HCT116 (cell line): Measurements from ENCODE around the gene BRD7. TPM values are rescaled to one million over a fixed set of nuclear protein-coding genes. Genes with fewer than 3 reads are reported as not detected.

Experiments
- ATAC-seq: fragments of 200-7000 bp; cut with Tn5 transposase; 2 replicates; pipeline ENCODE4 v1.9.1; 2020; ENCODE audit warnings: mild to moderate bottlenecking, moderate library complexity
- BruUV-seq: library from RNA; stranded (reverse); fragments of 400-500 nt; replicated peaks from 2 replicates; lab custom pipeline; 2021; lab: Mats Ljungman, UMichigan
- CTCF ChIA-PET: fragments of 300-600 bp; sonication (Branson Sonifier 250); formaldehyde crosslinking; loops from one replicate; lab custom pipeline; 2021; ENCODE audit warnings: antibody characterized with exemption; lab: Charles Lee
- POLR2A ChIA-PET: fragments of 300-600, 350-600 bp; sonication (Branson Sonifier 250); formaldehyde crosslinking; loops from one replicate; lab custom pipeline; 2021; ENCODE audit warnings: antibody characterized with exemption; lab: Charles Lee
- RAD21 ChIA-PET, 2 experiments: fragments of 300-600 bp; sonication (Branson Sonifier 250); formaldehyde crosslinking; loops; one replicate each; lab custom pipeline; 2023; ENCODE audit warnings: low total read pairs in 2 of 2; ENCODE audit not compliant: uncharacterized antibody in 2 of 2, unreplicated experiment in 2 of 2, low non-redundant PET in 1 of 2; lab: Charles Lee
- DNase-seq: peaks from one replicate; pipeline ENCODE4 v3.0.0-alpha.2; 2010; ENCODE audit warnings: low read depth, low spot score
- H2AFZ ChIP-seq: fragments of 200-600 bp; shearing (Covaris generic), sonication (generic); 2 replicates; pipeline ENCODE4 v1.6.1; 2017; ENCODE audit warnings: low read depth, mixed run types, mixed read lengths, antibody characterized with exemption, low read length; ENCODE audit not compliant: poor library complexity, severe bottlenecking
- H3K27ac ChIP-seq: 2 replicates; pipeline ENCODE4 v1.5.1; 2012; ENCODE audit warnings: low read depth, low read length
- H3K27me3 ChIP-seq: fragments of 200-600 bp; sonication (generic); 2 replicates; pipeline ENCODE4 v1.6.1; 2016; ENCODE audit warnings: mixed run types, low read length, mixed read lengths; ENCODE audit not compliant: insufficient read depth
- H3K36me3 ChIP-seq, 2 experiments: fragments of 200-500 bp in 1 of 2; fragments of 200-600 bp in 1 of 2; sonication (Bioruptor generic) in 1 of 2; sonication (generic) in 1 of 2; 2 replicates each; pipeline versions ENCODE4 v1.5.1 to v1.6.1; 2014 to 2016; ENCODE audit warnings: low read length in 2 of 2, inconsistent platforms in 1 of 2, mixed read lengths in 1 of 2, mixed run types in 1 of 2; ENCODE audit not compliant: insufficient read depth in 2 of 2, control insufficient read depth in 1 of 2
- H3K4me1 ChIP-seq, 2 experiments: fragments of 200-600 bp in 1 of 2; sonication (generic) in 1 of 2; 2 replicates each; pipeline versions ENCODE4 v1.5.1 to v1.6.1; 2012 to 2017; ENCODE audit warnings: low read length in 2 of 2, inconsistent platforms in 1 of 2, mild to moderate bottlenecking in 1 of 2, mixed read lengths in 1 of 2, mixed run types in 1 of 2, moderate library complexity in 1 of 2; ENCODE audit not compliant: insufficient read depth in 2 of 2, control insufficient read depth in 1 of 2
- H3K4me2 ChIP-seq: fragments of 200-600 bp; sonication (generic); 2 replicates; pipeline ENCODE4 v1.6.1; 2017; ENCODE audit warnings: mixed run types, low read length, mixed read lengths
- H3K4me3 ChIP-seq, 2 experiments: fragments of 200-600 bp in 1 of 2; sonication (generic) in 1 of 2; replicated peaks in 1 of 2; 2 replicates each; pipeline ENCODE4 v1.5.1; 2011 to 2016; ENCODE audit warnings: low read length in 2 of 2, control low read depth in 1 of 2, low read depth in 1 of 2, mild to moderate bottlenecking in 1 of 2, mixed read lengths in 1 of 2, mixed run types in 1 of 2
- H3K79me2 ChIP-seq: fragments of 200-600 bp; sonication (generic); 2 replicates; pipeline ENCODE4 v1.6.1; 2017; ENCODE audit warnings: mild to moderate bottlenecking, mixed run types, low read length, moderate library complexity, mixed read lengths; ENCODE audit not compliant: insufficient read depth
- H3K9ac ChIP-seq: fragments of 200-600 bp; sonication (generic); 2 replicates; pipeline ENCODE4 v1.6.1; 2016; ENCODE audit warnings: low read length, mixed read lengths
- H3K9me2 ChIP-seq: fragments of 200-600 bp; sonication (generic), shearing (Covaris generic); 2 replicates; pipeline ENCODE4 v1.6.1; 2017; ENCODE audit warnings: mixed run types, mild to moderate bottlenecking, moderate library complexity; ENCODE audit not compliant: insufficient read depth
- H3K9me3 ChIP-seq, 2 experiments: fragments of 200-500 bp in 1 of 2; fragments of 200-600 bp in 1 of 2; sonication (Bioruptor generic) in 1 of 2; sonication (generic) in 1 of 2; 2 replicates each; pipeline ENCODE4 v1.6.1; 2014 to 2017; ENCODE audit warnings: low read length in 2 of 2, mixed read lengths in 2 of 2, inconsistent platforms in 1 of 2, low read depth in 1 of 2, mild to moderate bottlenecking in 1 of 2, mixed run types in 1 of 2, moderate library complexity in 1 of 2; ENCODE audit not compliant: control insufficient read depth in 1 of 2, insufficient read depth in 1 of 2
- H4K20me1 ChIP-seq: fragments of 200-600 bp; sonication (generic), shearing (Covaris generic); 2 replicates; pipeline ENCODE4 v1.6.1; 2017; ENCODE audit warnings: mixed run types, mild to moderate bottlenecking, moderate library complexity; ENCODE audit not compliant: insufficient read depth
- CBX3 ChIP-seq: IDR thresholded peaks from 2 replicates; pipeline ENCODE4 v1.6.1; 2012; ENCODE audit warnings: low read depth
- POLR2AphosphoS5 ChIP-seq: IDR thresholded peaks from 2 replicates; pipeline ENCODE4 v1.6.1; 2011; ENCODE audit warnings: mild to moderate bottlenecking, low read depth, low read length, moderate library complexity
- TCF7L2 ChIP-seq: IDR thresholded peaks from 2 replicates; pipeline ENCODE4 v1.7.0; 2011; ENCODE audit warnings: borderline replicate concordance, inconsistent platforms; ENCODE audit not compliant: insufficient read depth, insufficient read length; ENCODE audit errors: extremely low read depth
- intact Hi-C: fragments of 100-400 bp; cut with micrococcal nuclease; formaldehyde crosslinking; loops from 2 replicates; pipeline ENCODE4 v1.10.0; 2022
- total RNA-seq: library from RNA; stranded (reverse); gene quantifications from one replicate; pipeline ENCODE4 v1.2.1, GENCODE V29; 2021; ENCODE audit not compliant: unreplicated experiment

BRD7 gene
- total RNA-seq, 1 experiment from 2014 or later: 85.4 TPM

GRCh38 chr16:50270510-50271147 is 98.2 kb downstream of the BRD7 start:
- Histone ChIP-seq H3K4me2 (no peak overlapping the region), H3K9me3 (no peaks in the 10 kb centered on the region), H3K36me3 (no peaks in the 10 kb centered on the region), H3K9me2 (no peaks in the 10 kb centered on the region), H3K27ac (no peak overlapping the region), H3K79me2 (0 out of 2 replicates have a peak, but pooled peaks cover 5% of the 10 kb centered on the region), H2AFZ (no peak overlapping the region), H4K20me1 (no peaks in the 10 kb centered on the region), H3K9ac (no peak overlapping the region), H3K4me1 (peaks cover 15 to 21% of the 10 kb centered on the region in 2 experiments), H3K27me3 (no peaks in the 10 kb centered on the region), H3K4me3 (no peak overlapping the region)
- BruUV-seq: no TSS peak
- TF ChIP-seq CBX3: no peak
- POLR2A ChIA-PET: interaction anchor here (0.6 kb wide), 1 partner anchor 19 kb away, joined by 3 read pairs; no protein-coding TSS in a partner anchor
- RAD21 ChIA-PET: no interaction called here
- ATAC-seq (no peak), DNase-seq (no peak)
- intact Hi-C loops: no loop called here
- CTCF ChIA-PET: no interaction called here

GRCh38 chr16:50269769-50270509 is 98.8 kb downstream of the BRD7 start:
- H3K4me1 ChIP-seq: peaks cover 22 to 28% of the 10 kb centered on the region in 2 experiments
- H2AFZ ChIP-seq: no peak overlapping the region
- CTCF ChIA-PET: no interaction called here
- no peak overlapping the region for H3K4me2 ChIP-seq
- H3K4me3 ChIP-seq: no peak overlapping the region
- no peak overlapping the region for H3K27ac ChIP-seq
- POLR2A ChIA-PET: no interaction called here
- no peak for ATAC-seq
- BruUV-seq: no TSS peak
- H3K27me3 ChIP-seq: no peaks in the 10 kb centered on the region
- no peaks in the 10 kb centered on the region for H3K9me2 ChIP-seq
- H4K20me1 ChIP-seq: no peaks in the 10 kb centered on the region
- 0 out of 2 replicates have a peak, but pooled peaks cover 3% of the 10 kb centered on the region for H3K79me2 ChIP-seq
- TF ChIP-seq TCF7L2 (no peak), POLR2AphosphoS5 (no peak)
- H3K36me3 ChIP-seq: no peaks in the 10 kb centered on the region
- intact Hi-C loops: no loop called here
- H3K9ac ChIP-seq: no peak overlapping the region
- no peaks in the 10 kb centered on the region for H3K9me3 ChIP-seq
- RAD21 ChIA-PET: no interaction called here
- no peak for DNase-seq
